GM21381 (cell line): ENCODE measurements around the gene PTGES.
A peak's percentile ranks its signal among the peaks of the same experiment; 100 is the strongest.
"Not testable (repeated sequence)": the region's sequence is repeated elsewhere in the genome, so short reads cannot be mapped to it uniquely, and the experiment has no call there.

Experiments used
- ATAC-seq: cut with Tn5 transposase; IDR thresholded peaks from one replicate; pipeline ENCODE4 v1.9.1; 2021; ENCODE audit warnings: mild to moderate bottlenecking, moderate library complexity; ENCODE audit not compliant: unreplicated experiment

The PTGES gene

DNA sequence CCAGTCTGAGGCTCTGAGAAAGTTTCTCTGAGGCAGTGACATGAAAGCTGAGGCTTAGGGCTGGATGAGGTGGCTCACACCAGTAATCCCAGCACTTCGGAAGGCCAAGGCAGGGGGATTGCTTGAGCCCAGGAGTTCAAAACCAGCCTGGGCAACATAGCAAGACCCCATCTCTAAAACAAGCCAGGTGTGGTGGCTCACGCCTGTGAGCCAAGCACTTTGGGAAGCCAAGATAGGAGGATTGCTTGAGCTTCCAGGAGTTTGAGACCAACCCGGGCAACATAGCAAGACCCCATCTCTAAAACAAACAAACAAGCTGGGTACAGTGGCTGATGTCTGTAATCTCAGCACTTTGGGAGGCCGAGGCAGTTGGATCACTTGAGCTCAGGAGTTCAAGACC, 3.8 kb downstream of the PTGES start:
- not testable (repeated sequence) for ATAC-seq

DNA sequence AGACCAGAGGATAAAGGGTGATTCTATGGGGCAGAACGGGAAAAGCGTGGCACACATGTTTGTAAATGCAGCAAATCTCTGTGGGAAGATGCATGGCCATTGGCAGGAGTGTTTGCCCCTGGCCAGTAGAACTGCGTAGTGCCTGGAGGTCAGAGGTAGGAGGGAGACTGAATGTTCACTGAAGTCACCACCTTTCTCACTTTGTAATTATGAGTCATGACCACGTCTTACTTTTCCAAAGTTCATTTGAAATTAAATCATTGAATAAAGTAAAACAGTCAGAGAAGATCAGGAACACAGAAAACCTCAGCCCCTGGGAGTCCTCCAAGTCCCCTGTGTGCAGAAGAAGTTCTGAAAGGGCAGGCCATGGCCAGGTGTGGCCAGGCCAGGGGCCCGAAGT, 4.6 kb downstream of the PTGES start:
- no peak for ATAC-seq

DNA sequence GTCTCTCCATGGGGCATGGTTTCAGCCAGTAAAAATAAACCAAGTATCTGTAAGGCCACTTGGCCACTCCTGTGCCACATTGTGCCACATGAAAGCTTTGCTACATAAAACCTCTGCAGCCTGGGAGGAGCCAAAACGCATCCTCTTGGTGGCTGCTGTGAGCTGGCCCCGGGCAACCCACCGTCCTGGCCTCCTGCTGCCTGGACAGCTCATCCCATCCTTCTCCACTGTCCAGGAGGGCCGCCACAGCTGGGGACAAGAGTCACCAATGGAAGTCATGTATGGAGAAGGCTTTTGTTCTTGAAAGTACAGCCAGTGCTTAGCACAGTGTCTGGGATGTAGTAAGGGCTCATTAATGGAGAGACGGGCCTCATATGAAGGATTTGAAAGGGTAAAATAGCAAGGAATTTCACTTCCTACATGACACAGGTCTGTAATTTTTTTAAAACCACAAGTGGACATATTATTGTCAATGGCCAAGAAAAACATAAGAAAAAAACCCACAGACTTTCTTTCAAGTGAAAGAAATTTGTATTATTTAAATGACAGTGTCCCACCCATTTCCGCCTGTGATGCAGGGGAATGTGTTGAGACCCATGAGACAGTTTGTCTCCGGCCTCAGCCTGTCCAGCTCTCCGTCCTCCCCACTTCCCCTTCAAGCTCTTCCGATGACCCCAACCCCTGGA, 6.6 kb downstream of the PTGES start:
- no peak for ATAC-seq

DNA sequence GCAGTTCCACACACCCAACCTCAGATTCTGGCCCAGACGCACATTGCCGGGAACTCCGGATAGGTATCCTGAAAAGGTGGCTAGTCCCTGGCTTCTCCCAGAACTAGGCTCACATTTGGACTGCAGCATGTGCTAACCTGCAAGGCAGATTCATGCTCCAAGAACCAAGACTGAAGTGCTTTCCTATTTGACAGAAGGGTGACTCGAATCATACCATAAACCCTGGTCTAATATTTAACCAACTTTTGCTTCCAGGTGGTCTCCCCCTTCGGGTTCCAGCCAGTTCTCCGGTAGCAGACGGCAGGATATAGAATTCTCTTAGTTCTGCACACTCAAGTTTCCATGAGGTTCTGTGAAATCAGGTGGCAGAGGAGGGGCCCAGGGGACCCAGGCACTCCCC, 7.6 kb downstream of the PTGES start:
- no peak for ATAC-seq

DNA sequence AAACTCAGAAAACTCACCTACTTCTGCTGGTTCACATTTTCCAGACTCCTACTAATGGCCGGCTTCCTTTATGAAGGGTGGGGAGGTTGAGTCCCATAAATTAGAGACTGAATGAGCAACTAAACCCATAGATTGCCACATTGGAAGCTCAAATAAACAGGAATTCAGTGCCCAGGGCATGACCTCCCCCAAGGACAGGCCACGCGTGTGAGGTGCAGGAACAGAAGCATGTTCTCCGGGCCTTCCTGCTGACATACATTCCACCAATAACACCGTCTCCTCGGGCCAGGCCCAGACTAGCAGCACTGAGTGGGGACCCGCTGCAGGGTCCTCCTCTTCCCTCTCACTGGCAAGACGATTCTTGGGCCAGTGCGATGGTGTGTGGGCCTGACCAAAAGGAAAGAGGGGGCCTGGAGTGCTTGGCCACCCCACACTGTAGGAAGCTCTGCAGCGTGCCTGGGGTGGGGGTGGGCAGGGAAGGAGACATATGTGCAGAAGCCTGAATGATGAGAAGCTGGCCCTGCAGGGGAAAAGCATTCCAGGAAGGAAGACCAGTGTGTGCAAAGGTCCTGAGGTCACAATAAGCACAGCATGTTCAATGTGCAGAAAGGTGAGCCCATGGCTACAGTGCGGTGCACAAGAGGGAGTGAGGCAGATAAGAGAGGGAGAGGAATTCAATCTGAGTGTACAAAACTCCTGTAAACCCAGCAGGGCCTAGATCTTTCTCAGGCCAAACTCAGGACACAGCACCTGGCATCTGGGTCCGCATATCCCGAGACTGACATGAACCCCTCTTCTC, 12.0 kb downstream of the PTGES start:
- ATAC-seq = no peak

DNA sequence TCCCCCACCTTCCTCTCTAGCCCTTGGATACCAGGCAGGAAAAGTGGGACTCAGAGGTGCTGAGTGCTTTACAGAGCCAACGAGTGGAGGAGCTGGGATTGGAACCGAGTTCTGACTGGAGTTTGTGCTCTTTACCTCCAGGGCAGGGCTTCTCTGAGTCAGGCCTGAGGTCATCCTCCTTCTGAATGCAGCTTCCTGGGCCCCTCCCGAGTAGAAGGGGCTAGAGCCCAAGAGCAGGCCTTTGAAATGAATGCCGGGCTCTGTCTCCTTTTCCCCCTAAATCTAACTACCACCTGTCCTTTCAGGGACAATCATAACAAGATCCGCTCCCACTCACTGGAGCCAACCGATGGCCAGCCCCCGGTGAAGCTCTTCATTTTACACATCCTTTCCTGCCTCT, 12.7 kb downstream of the PTGES start:
- no peak for ATAC-seq

DNA sequence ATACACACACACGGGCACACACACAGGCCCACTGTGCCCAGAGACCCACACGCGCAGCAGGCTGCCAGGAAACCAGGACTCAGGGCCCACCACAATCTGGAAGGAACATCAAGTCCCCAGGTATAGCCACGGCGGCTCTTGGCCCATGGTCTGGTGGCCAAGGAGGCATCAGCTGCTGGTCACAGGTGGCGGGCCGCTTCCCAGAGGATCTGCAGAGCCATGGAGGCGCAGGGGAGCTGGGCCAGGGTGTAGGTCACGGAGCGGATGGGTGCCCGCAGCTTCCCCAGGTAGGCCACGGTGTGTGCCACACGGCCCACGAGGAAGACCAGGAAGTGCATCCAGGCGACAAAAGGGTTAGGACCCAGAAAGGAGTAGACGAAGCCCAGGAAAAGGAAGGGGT, 13.4 kb downstream of the PTGES start:
- no peak for ATAC-seq

DNA sequence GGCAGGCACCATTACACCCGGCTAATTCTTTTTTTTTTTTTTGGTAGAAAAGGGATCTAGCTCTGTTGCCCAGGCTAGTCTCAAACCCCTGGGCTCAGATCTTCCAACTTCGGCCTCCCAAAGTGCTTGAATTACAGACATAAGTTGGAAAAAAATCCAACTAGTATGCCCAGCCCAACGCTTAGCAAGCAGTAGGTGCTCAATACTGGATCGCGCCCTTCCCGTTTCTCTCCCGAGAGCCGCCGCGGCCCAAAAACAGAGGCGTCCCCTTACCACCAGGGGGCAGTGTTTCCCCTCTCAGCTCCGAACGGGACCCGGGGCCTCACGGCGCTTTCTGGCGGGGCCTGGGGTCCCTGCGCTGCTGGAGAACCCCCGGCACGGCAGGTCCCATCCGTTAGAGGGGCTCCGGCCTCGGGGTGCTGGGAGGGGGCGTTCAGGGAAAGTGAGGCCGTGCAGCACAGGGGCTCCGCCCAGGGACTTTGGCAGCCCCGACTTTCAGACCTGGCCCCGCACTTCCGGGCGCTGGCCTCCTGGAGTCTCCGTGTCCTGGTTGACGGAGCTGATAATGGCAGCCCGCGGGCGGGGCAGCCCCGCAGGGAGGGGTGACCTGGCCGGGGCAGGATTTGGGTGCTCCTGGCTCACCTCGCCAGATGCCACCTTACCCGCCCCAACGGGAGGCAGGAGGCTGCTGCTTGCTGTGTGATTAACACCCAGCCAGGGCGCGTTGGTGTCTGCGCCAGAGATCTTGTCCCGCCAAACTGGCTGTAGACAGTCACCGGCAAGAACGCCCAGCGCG, 15.2 kb downstream of the PTGES start:
- ATAC-seq = peak; percentile 76

DNA sequence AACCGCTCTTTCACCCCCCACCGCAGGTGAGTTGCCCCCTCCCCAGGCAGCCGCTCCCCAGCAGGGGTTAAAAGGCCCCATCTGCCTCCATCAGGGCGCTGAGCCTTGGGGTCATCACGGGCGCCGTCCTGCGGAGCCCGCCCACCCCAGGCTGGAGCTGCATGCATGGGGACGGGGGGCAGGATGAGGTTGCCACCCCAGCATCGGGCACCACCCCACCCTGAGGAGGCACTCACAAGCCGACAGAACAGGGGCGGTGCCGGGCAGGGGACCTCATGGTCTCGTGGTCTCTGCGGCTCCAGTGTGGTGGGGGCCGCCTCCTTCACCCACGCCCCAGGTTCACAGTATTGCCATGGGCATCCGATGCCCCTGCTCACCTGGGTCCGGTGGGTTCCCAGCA, 16.5 kb downstream of the PTGES start:
- ATAC-seq = no peak

DNA sequence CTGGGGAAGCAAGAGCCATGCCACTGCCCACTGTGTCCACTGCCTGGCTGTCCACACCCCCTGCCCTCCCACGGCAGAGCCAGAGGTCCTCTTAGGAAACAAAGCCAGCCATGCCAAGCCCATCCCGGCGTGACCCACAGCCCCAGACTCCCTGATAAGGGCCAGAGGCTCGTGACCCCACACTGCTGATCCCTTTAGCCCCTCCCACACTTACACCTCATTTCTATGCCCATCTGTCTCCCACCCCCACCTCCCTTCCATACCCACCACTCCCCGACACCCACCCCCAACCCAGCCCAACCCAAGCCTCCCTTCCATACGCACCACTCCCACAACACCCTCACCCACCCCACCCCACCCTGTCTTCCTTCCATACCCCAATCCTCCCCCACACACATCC, 17.3 kb downstream of the PTGES start:
- no peak for ATAC-seq

DNA sequence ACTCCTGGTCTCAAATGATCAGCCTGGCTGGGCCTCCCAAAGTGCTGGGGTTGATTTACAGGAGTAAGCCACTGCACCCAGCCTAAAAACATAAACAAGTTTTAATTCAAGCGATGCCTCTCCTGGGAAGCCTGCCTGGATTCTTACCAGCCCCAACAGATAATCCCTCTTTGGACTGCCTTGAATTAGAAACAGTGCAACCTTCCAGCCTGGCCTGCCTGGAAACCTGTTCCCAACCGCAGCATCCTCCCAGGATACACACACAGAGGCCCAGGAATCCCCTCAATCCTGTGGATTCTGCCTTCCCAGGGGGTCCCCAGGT, 19.2 kb downstream of the PTGES start:
- no peak for ATAC-seq

DNA sequence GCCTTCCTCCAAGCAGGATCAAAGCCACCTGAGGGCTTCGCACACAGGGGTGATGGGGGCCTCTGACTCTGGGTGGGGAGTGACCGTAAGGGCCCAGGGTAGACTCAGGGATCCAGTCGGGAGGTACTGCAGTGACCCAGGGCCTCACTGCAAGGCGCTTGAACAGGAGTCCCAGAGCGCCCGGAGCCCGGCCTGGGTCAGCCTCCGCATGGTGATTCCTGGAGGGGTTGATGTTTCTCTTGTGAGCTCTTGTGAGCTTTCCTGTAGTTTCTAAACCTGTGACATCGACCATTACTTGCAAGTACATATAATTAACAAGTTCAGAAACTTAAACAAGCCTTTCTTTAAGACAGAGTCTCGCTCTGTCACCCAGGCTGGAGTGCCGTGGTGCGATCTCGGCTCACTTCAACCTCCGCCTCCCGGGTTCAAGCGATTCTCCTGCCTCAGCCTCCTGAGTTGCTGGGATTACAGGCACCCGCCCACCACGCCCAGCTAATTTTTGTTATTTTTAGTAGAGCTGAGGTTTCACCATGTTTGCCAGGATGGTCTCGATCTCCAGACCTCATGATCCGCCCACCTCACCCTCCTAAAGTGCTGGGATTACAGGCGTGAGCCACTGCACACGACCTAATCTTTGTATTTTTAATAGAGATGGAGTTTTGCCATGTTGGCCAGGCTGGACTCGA, 19.8 kb downstream of the PTGES start:
- ATAC-seq = no peak

DNA sequence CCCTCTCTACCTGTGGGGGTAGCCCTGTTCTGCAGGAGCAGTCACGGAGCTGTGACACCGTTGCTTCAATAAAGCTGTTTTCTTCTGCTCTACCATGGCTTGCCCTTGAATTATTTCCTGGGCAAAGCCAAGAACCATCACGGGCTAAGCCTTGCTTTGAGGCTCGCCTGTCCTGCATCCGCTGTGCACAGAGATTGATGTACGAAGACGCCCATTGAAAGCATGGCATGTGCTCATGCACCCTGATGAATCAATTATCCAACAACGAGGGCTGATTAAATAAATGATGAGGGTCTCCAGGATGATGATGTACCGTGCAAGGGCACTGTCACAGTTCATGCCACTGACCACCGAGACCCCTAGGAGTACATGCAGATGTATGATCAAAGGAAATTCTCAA, 20.7 kb downstream of the PTGES start:
- no peak for ATAC-seq

DNA sequence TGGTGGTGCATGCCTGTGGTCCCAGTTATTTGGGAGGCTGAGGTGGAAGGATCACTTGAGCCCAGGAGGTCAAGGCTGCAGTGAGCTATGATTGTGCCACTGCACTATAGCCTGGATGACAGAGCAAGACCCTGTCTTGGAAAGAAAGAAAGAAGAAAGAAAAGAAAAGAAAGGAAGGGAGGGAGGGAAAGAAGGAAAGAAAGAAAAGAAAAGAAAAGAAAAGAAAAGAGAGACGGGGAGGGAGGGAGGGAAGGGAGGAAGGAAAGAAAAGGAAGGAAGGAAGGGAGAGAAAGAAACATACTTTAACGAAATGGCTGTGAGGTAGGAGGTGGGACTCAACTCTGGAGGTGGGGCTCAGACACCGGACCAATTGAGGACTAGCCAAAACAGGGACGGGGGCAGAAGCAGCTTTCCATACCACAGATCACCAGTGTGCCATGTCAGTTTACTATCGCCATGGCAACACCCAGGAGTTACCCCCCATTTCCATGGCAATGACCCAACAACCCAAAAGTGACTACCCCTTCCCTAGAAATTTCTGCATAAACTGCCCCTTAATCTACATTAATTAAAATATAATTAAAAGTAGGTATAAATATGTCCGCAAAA, 21.3 kb downstream of the PTGES start:
- ATAC-seq = no peak

DNA sequence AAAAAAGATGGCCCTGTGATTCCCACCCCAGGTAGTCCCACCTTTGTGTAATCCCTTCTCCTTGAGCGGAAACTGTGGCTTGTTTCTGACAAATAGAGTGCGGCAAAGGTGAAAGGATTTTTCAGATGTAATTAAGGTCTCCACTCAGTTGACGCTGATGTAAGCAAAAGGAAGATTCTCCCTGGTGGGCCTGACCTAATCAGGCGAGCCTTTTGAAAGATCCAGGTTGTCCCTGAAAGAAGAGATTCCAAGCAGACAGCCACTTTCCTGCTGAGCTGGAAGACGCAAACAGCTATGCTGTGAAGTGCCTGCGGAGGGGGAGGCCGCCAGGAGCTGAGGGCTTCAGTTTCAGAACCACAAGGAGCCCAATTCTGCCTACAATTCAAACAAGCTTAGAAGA, 24.1 kb downstream of the PTGES start:
- ATAC-seq = no peak

DNA sequence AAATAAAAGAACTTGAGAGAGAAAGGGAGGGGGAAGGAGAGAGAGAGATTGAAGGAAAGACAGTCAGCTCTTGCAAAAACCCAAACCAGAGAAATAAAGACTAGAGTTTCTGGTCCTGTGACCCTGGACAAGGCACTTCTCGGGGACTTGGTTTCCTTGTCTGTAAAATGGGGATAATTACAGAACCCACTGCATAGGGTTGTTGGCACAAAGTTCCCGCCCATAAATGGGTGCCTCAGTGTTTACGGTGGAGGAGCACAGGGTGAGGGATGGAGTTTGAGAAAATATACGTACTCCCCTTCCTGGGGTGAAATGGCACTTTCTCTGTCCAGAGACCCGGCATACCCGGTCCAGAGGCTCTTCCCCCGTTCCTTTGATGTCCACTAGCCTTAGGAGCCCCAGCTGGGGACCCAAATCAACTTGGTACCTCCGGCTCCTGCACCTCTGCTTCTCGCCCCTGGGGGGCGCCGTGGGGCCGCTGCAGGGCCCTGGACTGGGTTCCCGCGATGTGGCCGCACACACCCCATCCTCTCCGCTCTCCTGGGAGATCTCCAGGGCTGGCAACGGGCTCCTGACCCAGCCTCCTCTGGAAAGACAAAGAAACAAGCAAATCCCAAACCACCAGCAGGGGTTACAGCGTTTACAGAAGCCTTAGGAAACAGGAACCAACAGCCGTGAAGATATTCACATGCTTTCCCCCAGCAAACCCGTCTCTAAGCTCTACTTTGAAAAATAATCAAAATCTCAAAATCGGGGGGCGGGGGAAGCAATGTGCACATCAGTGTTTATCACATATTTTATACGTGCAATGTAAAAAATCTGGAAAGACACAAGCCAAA, 26.3 kb downstream of the PTGES start:
- ATAC-seq = no peak

DNA sequence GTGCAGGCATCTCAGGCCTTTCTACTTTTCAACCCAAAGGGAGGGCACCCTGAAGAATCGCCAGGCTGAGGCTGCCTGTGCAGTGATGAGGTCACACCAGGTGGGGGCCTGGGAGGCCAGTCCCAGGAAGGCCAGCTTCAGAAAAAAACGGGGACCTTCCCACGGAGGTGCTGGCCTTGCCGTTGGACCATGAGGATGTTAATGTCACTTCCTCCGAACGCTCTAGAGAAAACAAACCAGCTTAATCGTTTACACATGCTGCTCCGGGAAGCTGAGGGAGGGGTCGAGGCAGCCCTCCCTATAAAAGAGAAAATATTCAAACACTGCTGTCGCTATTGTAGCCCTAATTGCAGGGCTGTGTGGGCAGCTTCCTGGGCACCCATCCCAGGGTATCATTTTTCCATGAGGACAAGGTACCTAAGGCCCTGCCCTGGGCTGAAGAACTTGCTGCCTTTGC, 27.0 kb downstream of the PTGES start:
- no peak for ATAC-seq

DNA sequence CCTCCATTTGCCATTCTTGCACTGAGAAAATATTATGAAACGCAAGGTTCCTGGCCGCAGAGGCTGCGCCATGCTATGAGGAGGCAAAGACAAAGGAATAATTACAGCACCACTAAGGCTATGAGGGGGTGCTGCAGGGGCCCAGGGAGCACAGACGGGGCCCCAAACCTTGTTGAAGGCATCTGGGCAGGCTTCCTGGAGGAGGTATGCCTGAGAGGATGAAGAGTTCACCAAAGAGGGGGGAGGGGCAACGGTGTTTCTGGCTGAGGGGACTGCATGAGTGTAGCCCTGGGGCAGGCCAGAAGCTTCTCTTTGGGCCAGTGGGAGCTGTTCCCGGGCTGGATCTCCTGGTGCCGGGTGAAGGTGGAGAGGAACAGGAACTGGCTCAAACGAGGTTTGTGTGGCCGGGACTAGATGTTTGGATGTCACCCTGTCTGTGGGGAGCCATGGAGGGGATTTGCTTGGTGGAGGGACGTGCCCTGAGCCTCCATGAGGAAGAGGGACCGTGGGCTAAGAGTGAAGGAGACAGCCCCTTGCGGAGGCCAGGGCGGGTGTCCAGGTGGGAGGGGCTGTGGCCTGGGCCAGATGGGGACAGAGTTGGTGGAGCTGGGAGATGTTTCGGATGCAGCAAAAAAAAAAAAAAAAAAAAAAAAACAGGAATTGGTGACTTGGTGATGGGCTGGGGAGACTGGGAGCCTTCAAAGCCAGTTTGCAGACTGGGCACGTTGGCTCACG, 28.2 kb downstream of the PTGES start:
- ATAC-seq = no peak

DNA sequence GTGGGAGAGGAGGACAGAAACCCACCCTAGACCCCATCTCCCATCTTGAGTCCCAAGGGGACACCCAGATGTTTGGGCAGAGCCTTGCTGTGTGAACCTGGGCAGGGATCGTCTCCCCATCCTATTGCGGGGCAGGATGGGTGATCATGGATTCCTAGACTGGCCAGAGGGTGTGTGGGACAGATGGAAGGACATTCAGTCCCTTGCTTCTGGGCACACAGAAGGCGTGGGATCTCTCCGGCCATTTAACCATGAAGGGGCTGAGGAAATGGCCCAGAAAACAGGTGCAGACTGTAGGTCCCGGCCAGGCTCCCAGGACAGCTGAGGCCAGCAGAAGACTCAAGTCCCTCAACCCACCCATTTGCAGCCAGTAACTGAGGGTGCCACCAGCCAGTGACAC, 29.9 kb downstream of the PTGES start:
- ATAC-seq = no peak
